K562 (cell line): ENCODE results near the gene TUBB4B. TPM values are rescaled to one million over a fixed set of nuclear protein-coding genes. Genes with fewer than 3 reads are reported as not detected.

Experiments used
- CHD2 ChIP-seq: IDR thresholded peaks from 2 replicates; pipeline ENCODE4 v1.6.1; 2011; ENCODE audit warnings: low read depth, low read length
- CHD4 ChIP-seq: fragments of 200-600 bp; sonication (generic); IDR thresholded peaks from 3 replicates; pipeline ENCODE4 v1.6.1; 2012; ENCODE audit warnings: low read depth, mild to moderate bottlenecking, mixed read lengths, low read length, inconsistent platforms; ENCODE audit not compliant: insufficient read depth, insufficient replicate concordance, poor library complexity, severe bottlenecking
- FOXJ2 ChIP-seq: fragments of 200-800 bp; sonication (Bioruptor generic); IDR thresholded peaks from 2 replicates; pipeline ENCODE4 v1.6.1; 2016; ENCODE audit warnings: missing genetic modification characterization, missing compliant biosample characterization
- GABPA ChIP-seq: fragments of 200-800 bp; sonication (Bioruptor generic); conservative IDR thresholded peaks from 2 replicates; pipeline ENCODE4 v1.6.1; 2016; ENCODE audit warnings: low read depth, missing genetic modification characterization, missing compliant biosample characterization
- GTF2E2 ChIP-seq: fragments of 200-800 bp; sonication (Bioruptor generic); IDR thresholded peaks from 2 replicates; pipeline ENCODE4 v1.6.1; 2016; ENCODE audit warnings: missing genetic modification characterization, missing compliant biosample characterization
- HES1 ChIP-seq: fragments of 450-650 bp; IDR thresholded peaks from 2 replicates; pipeline ENCODE4 v1.6.1; 2016; ENCODE audit warnings: low read depth, mild to moderate bottlenecking, moderate library complexity
- LCOR ChIP-seq: sonication (generic); formaldehyde crosslinking; IDR thresholded peaks from 2 replicates; pipeline ENCODE4 v1.8.0; 2022; ENCODE audit warnings: mild to moderate bottlenecking, missing genetic modification reagents
- MIER1 ChIP-seq: fragments of 450-650 bp; IDR thresholded peaks from 2 replicates; pipeline ENCODE4 v1.6.1; 2016; ENCODE audit warnings: antibody characterized with exemption, mild to moderate bottlenecking, low read depth
- NFYB ChIP-seq: IDR thresholded peaks from 2 replicates; pipeline ENCODE4 v1.6.1; 2011; ENCODE audit warnings: mild to moderate bottlenecking, moderate library complexity; ENCODE audit not compliant: insufficient read length; ENCODE audit errors: extremely low read depth
- NR3C1 ChIP-seq: sonication (generic); formaldehyde crosslinking; IDR thresholded peaks from 2 replicates; pipeline ENCODE4 v1.8.1; 2022; ENCODE audit warnings: missing genetic modification reagents
- NR4A1 ChIP-seq, 2 experiments: fragments of 250-450 bp in 1 of 2; fragments of 450-650 bp in 1 of 2; sonication (Bioruptor Pico) in 1 of 2; IDR thresholded peaks; 2 replicates each; pipeline versions ENCODE4 v1.4.0 to v1.6.1; 2016 to 2020; ENCODE audit warnings: mild to moderate bottlenecking in 2 of 2, missing compliant biosample characterization in 1 of 2, missing genetic modification characterization in 1 of 2, moderate library complexity in 1 of 2
- PHF8 ChIP-seq: fragments of 200-600 bp; sonication (generic); IDR thresholded peaks from 2 replicates; pipeline ENCODE4 v1.6.1; 2012; ENCODE audit warnings: mixed run types, mild to moderate bottlenecking, inconsistent platforms, low read length, moderate library complexity, borderline replicate concordance
- RCOR1 ChIP-seq, 2 experiments: IDR thresholded peaks; 2 replicates each; pipeline ENCODE4 v1.6.1; 2012; ENCODE audit warnings: low read depth in 2 of 2, low read length in 2 of 2, borderline replicate concordance in 1 of 2, improper control_type of control experiment in 1 of 2
- RNF2 ChIP-seq: sonication (generic); IDR thresholded peaks from 2 replicates; pipeline ENCODE4 v1.6.1; 2016
- THAP12 ChIP-seq: fragments of 250-450 bp; sonication (Bioruptor Pico); IDR thresholded peaks from 2 replicates; pipeline ENCODE4 v1.9.0; 2021; ENCODE audit warnings: mild to moderate bottlenecking, inconsistent platforms
- YY1 ChIP-seq, 3 experiments: IDR thresholded peaks; 2 replicates each; pipeline ENCODE4 v1.6.1; 2011; ENCODE audit warnings: low read length in 2 of 3, mild to moderate bottlenecking in 2 of 3, moderate library complexity in 2 of 3, borderline replicate concordance in 1 of 3, control low read depth in 1 of 3, low read depth in 1 of 3; ENCODE audit not compliant: insufficient read depth in 3 of 3, insufficient replicate concordance in 2 of 3, control insufficient read depth in 1 of 3, insufficient read length in 1 of 3; ENCODE audit errors: extremely low read depth in 1 of 3
- ZFP30 ChIP-seq: fragments of 250-450 bp; sonication (Bioruptor Pico); IDR thresholded peaks from 2 replicates; pipeline ENCODE4 v1.8.0; 2022; ENCODE audit warnings: moderate library complexity, mild to moderate bottlenecking, inconsistent platforms, borderline replicate concordance
- ZFP36 ChIP-seq: fragments of 150-350 bp; IDR thresholded peaks from 2 replicates; pipeline ENCODE4 v1.6.1; 2018; ENCODE audit warnings: low read length, low read depth; ENCODE audit not compliant: partially characterized antibody
- ZFPM2 ChIP-seq: fragments of 250-450 bp; sonication (Bioruptor Pico); IDR thresholded peaks from 2 replicates; pipeline ENCODE4 v1.5.1; 2022; ENCODE audit warnings: mild to moderate bottlenecking
- ZNF75A ChIP-seq: fragments of 450-650 bp; formaldehyde crosslinking; IDR thresholded peaks from 2 replicates; pipeline ENCODE4 v1.4.0; 2020; ENCODE audit warnings: mild to moderate bottlenecking
- polyA plus RNA-seq, 8 experiments: library from polyadenylated mRNA; depleted of rRNA in 4 of 8; stranded (reverse) in 5 of 8; unstranded in 3 of 8; fragments of >200 nt; fragmentation: Nextera tagmentation in 2 of 8; fragmentation: Illumina TruSeq in 1 of 8; extraction: Ambion mirVana in 2 of 8; extraction: Trizol in 1 of 8; gene quantifications; 2 replicates each; pipeline versions ENCODE4 v1.2.1 to v1.2.3, GENCODE V29; 2011 to 2014; ENCODE audit warnings: inconsistent platforms in 1 of 8, missing spikeins in 1 of 8
- total RNA-seq, 7 experiments: library from RNA; depleted of rRNA in 6 of 7; stranded (reverse); fragments of >200 nt in 6 of 7; fragmentation: Illumina TruSeq in 2 of 7; extraction: Trizol in 2 of 7; gene quantifications; 2 replicates each; pipeline versions ENCODE4 v1.2.1 to v1.2.3, GENCODE V29; 2011 to 2021; ENCODE audit warnings: low replicate concordance in 1 of 7

TUBB4B gene
- total and polyA plus RNA-seq, 9 of the 15 experiments (the other 6 are each of a cell fraction or from before 2014, with no cell fraction given), result 24.1 to 443 (median 268) TPM

GRCh38 chr9:137240318-137240840 lies 708 bp upstream of the TUBB4B start (continued):
- TF ChIP-seq GTF2E2 (tag) (no peak), NR3C1 (CRISPR knock-in tag) (peak; percentile 42; the same call in 1 of the 2 replicates), THAP12 (CRISPR knock-in tag) (peak; percentile 85; the same call in 1 of the 2 replicates), FOXJ2 (tag) (peak; percentile 99), NR4A1 (CRISPR knock-in tag; IDR thresholded peaks at IDR 0.05) (peak; percentile 83; the same call in 1 of the 2 replicates), NR4A1 (tag; IDR thresholded peaks at IDR 0.05) (peak; percentile 74; the same call in 1 of the 2 replicates), ZNF75A (CRISPR knock-in tag) (no peak), RCOR1 (IDR thresholded peaks at IDR 0.05; ENCODE audit: borderline replicate concordance in 1 of 2, low read depth in 2 of 2, low read length in 2 of 2) (no peak), HES1 (peak; percentile 51; the same call in 1 of the 2 replicates), LCOR (CRISPR knock-in tag) (0 out of 2 replicates have a peak, but pooled peaks have one; percentile 69), MIER1 (no peak), GABPA (tag) (no peak), NFYB (no peak), RNF2 (no peak; the same call in 1 of the 2 replicates), ZFP36 (no peak), PHF8 (peak; percentile 73; the same call in 1 of the 2 replicates), ZFPM2 (CRISPR knock-in tag) (no peak), CHD4 (no peak), CHD2 (no peak), YY1 (IDR thresholded peaks at IDR 0.05; ENCODE audit: borderline replicate concordance in 1 of 3, control insufficient read depth in 1 of 3, extremely low read depth in 1 of 3, insufficient read depth in 3 of 3, insufficient read length in 1 of 3, insufficient replicate concordance in 2 of 3, low read depth in 1 of 3, low read length in 2 of 3) (peak in 2 of 3 experiments; percentile 39 to 52), ZFP30 (CRISPR knock-in tag) (no peak)
